Caco-2 (cell line): ENCODE measurements around the gene KIF21A. TPM values are rescaled to one million over a fixed set of nuclear protein-coding genes. Genes with fewer than 3 reads are reported as not detected.

Source experiments
- BruUV-seq: library from RNA; stranded (reverse); fragments of 400-500 nt; replicated peaks from 2 replicates; lab custom pipeline; 2021; lab: Mats Ljungman, UMichigan
- CTCF ChIA-PET: fragments of 300-600 bp; sonication (Branson Sonifier 250); formaldehyde crosslinking; loops from one replicate; lab custom pipeline; 2022; ENCODE audit warnings: antibody characterized with exemption; lab: Charles Lee
- POLR2A ChIA-PET: fragments of 300-600 bp; sonication (Branson Sonifier 250); formaldehyde crosslinking; loops from one replicate; lab custom pipeline; 2022; ENCODE audit warnings: antibody characterized with exemption; lab: Charles Lee
- DNase-seq, 2 experiments: peaks; one replicate each; pipeline versions ENCODE4 v3.0.0 to v3.0.0-alpha.2; 2020 to 2022
- H3K27me3 ChIP-seq: replicated peaks from 2 replicates; pipeline ENCODE4 v1.6.0; 2011; ENCODE audit warnings: low read length; ENCODE audit not compliant: control insufficient read depth, insufficient read depth
- H3K36me3 ChIP-seq: 2 replicates; pipeline ENCODE4 v1.5.1; 2011; ENCODE audit warnings: low read length; ENCODE audit not compliant: control insufficient read depth, insufficient read depth
- H3K4me1 ChIP-seq: fragments of 250-450 bp; sonication (Bioruptor Pico); 2 replicates; pipeline ENCODE4 v1.5.1; 2020; ENCODE audit warnings: mild to moderate bottlenecking
- H3K4me3 ChIP-seq: 2 replicates; pipeline ENCODE4 v1.5.1; 2011; ENCODE audit warnings: low read depth, mild to moderate bottlenecking, control low read depth, low read length
- H3K9me3 ChIP-seq: fragments of 250-450 bp; sonication (Bioruptor Pico); 2 replicates; pipeline ENCODE4 v1.5.1; 2020; ENCODE audit warnings: mild to moderate bottlenecking, moderate library complexity
- H3K27ac Mint-ChIP-seq: one replicate; pipeline ENCODE4 v1.8.0; 2022; ENCODE audit warnings: mixed read lengths; ENCODE audit not compliant: unreplicated experiment
- H3K27me3 Mint-ChIP-seq: one replicate; pipeline ENCODE4 v1.8.0; 2022; ENCODE audit warnings: mixed read lengths; ENCODE audit not compliant: insufficient read depth, unreplicated experiment
- H3K36me3 Mint-ChIP-seq: one replicate; pipeline ENCODE4 v1.8.0; 2022; ENCODE audit warnings: mild to moderate bottlenecking, mixed read lengths; ENCODE audit not compliant: insufficient read depth, unreplicated experiment
- H3K4me1 Mint-ChIP-seq: one replicate; pipeline ENCODE4 v1.8.0; 2022; ENCODE audit warnings: low read depth, mixed read lengths; ENCODE audit not compliant: unreplicated experiment
- H3K4me3 Mint-ChIP-seq: one replicate; pipeline ENCODE4 v1.8.0; 2022; ENCODE audit warnings: mild to moderate bottlenecking, moderate library complexity, mixed read lengths; ENCODE audit not compliant: unreplicated experiment
- H3K9me3 Mint-ChIP-seq: one replicate; pipeline ENCODE4 v1.8.0; 2022; ENCODE audit warnings: mixed read lengths; ENCODE audit not compliant: unreplicated experiment
- intact Hi-C: fragments of 100-400 bp; cut with micrococcal nuclease; formaldehyde crosslinking; loops from one replicate; pipeline ENCODE4 v1.10.0; 2022; ENCODE audit not compliant: unreplicated experiment
- total RNA-seq: library from RNA; stranded (reverse); gene quantifications from 2 replicates; pipeline ENCODE4 v1.2.3, GENCODE V29; 2022
- TF ChIP-seq, protein P1 (sequence below), 2 experiments: fragments of 200-600 bp in 1 of 2; IDR thresholded peaks; 1 replicate in 1 of 2; 2 replicates in 1 of 2; pipeline versions ENCODE4 v1.5.1 to v1.8.0; 2011 to 2022; ENCODE audit warnings: antibody characterized with exemption in 1 of 2, control low read depth in 1 of 2, inconsistent platforms in 1 of 2, low read depth in 1 of 2, low read length in 1 of 2, mild to moderate bottlenecking in 1 of 2, moderate library complexity in 1 of 2; ENCODE audit not compliant: insufficient read depth in 1 of 2, severe bottlenecking in 1 of 2, unreplicated experiment in 1 of 2

Gene KIF21A
- total RNA-seq, 1 experiment from 2014 or later = 77.5 TPM

DNA sequence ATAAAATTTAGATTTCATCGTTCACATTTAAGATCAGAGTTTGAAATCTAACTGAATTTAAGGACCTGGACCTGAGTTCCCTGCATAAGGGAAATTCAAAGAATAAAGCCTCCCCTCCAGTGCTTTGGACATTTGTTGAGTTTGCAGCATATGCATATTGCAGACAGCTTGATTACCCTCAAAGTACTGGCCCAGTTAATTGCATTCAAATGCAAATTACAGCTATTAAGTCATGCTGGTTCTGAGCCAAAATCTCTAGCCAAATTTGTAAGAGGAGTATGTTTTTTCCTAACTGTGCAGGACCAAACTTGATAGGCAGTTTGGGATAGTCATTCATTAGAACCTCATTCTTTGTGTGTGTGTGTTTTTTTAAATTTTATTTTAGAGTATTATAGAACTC is 9.1 kb upstream of the KIF21A start:
- CTCF ChIA-PET = no interaction called here
- no peak for DNase-seq
- no peak overlapping the region for H3K27ac Mint-ChIP-seq
- BruUV-seq = no TSS peak
- Histone ChIP-seq H3K36me3 (no peaks in the 10 kb centered on the region), H3K27me3 (no peaks in the 10 kb centered on the region), H3K4me3 (no peak overlapping the region), H3K9me3 (no peaks in the 10 kb centered on the region), H3K4me1 (no peaks in the 10 kb centered on the region)
- POLR2A ChIA-PET = no interaction called here
- H3K4me1 Mint-ChIP-seq = no peaks in the 10 kb centered on the region
- no peaks in the 10 kb centered on the region for H3K9me3 Mint-ChIP-seq
- intact Hi-C loops = no loop called here
- H3K36me3 Mint-ChIP-seq = no peaks in the 10 kb centered on the region
- H3K27me3 Mint-ChIP-seq = no peaks in the 10 kb centered on the region
- H3K4me3 Mint-ChIP-seq = no peak overlapping the region
- TF ChIP-seq, protein P1, sequence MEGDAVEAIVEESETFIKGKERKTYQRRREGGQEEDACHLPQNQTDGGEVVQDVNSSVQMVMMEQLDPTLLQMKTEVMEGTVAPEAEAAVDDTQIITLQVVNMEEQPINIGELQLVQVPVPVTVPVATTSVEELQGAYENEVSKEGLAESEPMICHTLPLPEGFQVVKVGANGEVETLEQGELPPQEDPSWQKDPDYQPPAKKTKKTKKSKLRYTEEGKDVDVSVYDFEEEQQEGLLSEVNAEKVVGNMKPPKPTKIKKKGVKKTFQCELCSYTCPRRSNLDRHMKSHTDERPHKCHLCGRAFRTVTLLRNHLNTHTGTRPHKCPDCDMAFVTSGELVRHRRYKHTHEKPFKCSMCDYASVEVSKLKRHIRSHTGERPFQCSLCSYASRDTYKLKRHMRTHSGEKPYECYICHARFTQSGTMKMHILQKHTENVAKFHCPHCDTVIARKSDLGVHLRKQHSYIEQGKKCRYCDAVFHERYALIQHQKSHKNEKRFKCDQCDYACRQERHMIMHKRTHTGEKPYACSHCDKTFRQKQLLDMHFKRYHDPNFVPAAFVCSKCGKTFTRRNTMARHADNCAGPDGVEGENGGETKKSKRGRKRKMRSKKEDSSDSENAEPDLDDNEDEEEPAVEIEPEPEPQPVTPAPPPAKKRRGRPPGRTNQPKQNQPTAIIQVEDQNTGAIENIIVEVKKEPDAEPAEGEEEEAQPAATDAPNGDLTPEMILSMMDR (IDR thresholded peaks at IDR 0.05; ENCODE audit: insufficient read depth in 1 of 2, low read depth in 1 of 2, low read length in 1 of 2, severe bottlenecking in 1 of 2, unreplicated experiment in 1 of 2) = no peak

DNA sequence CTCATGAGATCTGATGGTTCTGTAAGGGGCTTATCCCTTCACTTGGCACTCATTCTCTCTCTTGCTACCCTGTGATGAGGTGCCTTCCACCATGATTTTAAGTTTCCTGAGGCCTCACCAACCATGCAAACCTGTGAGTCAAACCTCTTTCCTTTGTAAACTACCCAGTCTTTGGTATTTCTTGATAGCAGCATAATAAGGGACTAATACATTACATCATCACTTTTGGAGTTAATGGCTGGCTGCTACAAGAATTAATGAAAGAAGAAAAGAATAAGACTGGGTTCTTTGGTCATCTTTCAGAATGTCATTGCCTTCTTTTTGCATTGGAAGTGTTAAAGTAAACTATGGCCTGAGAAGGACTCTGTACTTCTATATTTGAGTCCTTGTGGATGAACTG is 5.1 kb upstream of the KIF21A start:
- intact Hi-C loops = loop anchor here (10.0 kb wide), 3 partner anchors 167 to 553 kb away; partner anchors contain the start of gene ABCD2
- H3K27me3 ChIP-seq = no peaks in the 10 kb centered on the region
- ChIA-PET CTCF (no interaction called here), POLR2A (no interaction called here)
- no peaks in the 10 kb centered on the region for H3K36me3 ChIP-seq
- TF ChIP-seq, protein P1 (IDR thresholded peaks at IDR 0.05; ENCODE audit: insufficient read depth in 1 of 2, low read depth in 1 of 2, low read length in 1 of 2, severe bottlenecking in 1 of 2, unreplicated experiment in 1 of 2) = no peak
- BruUV-seq = no TSS peak
- H3K4me1 ChIP-seq = peaks cover 8% of the 10 kb centered on the region
- H3K4me3 ChIP-seq = no peak overlapping the region
- H3K9me3 ChIP-seq = no peaks in the 10 kb centered on the region
- Mint-ChIP-seq H3K36me3 (peaks cover 6% of the 10 kb centered on the region), H3K4me3 (no peak overlapping the region), H3K27me3 (no peaks in the 10 kb centered on the region), H3K9me3 (no peaks in the 10 kb centered on the region), H3K27ac (no peak overlapping the region), H3K4me1 (peaks cover 9% of the 10 kb centered on the region)
- no peak for DNase-seq

DNA sequence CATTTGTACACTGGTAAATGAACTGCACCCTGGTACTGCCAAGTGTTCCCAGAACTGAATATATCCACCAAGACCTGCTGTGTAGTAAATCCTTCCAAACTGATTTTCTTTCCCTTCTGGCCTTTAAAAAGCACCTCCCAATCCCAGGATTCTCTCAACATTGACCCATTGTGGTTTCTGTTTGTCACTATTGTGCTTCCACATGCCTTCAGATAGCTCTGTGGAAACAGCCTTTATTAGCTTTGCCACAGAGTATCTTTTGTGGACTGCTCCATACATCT is 949 bp upstream of the KIF21A start:
- ChIA-PET POLR2A (interaction anchor here (0.8 to 2.2 kb wide), 6 partner anchors 11 to 539 kb away, joined by 3 to 9 read pairs (median 5); partner anchors contain the start of gene CPNE8), CTCF (interaction anchor here (0.5 to 1.7 kb wide), 3 partner anchors 66 to 126 kb away, joined by 3 to 5 read pairs (median 3); no protein-coding TSS in a partner anchor)
- Mint-ChIP-seq H3K36me3 (peaks cover 15% of the 10 kb centered on the region), H3K27me3 (no peaks in the 10 kb centered on the region), H3K4me3 (peak overlapping the region; percentile 99), H3K27ac (peak overlapping the region; percentile 88), H3K4me1 (peaks cover 9% of the 10 kb centered on the region), H3K9me3 (no peaks in the 10 kb centered on the region)
- TSS peak; percentile 67 for BruUV-seq
- Histone ChIP-seq H3K9me3 (no peaks in the 10 kb centered on the region), H3K4me3 (peak overlapping the region; percentile 70), H3K4me1 (peaks cover 26% of the 10 kb centered on the region), H3K36me3 (no peaks in the 10 kb centered on the region), H3K27me3 (no peaks in the 10 kb centered on the region)
- TF ChIP-seq, protein P1 (IDR thresholded peaks at IDR 0.05; ENCODE audit: insufficient read depth in 1 of 2, low read depth in 1 of 2, low read length in 1 of 2, severe bottlenecking in 1 of 2, unreplicated experiment in 1 of 2) = no peak
- no peak for DNase-seq
- intact Hi-C loops = loop anchor here (1.0 to 10.0 kb wide), 9 partner anchors 23 to 549 kb away; partner anchors contain the start of gene ABCD2
